Keratinocyte (primary cell): Measurements from ENCODE around the gene MRPL53. TPM values are rescaled to one million over a fixed set of nuclear protein-coding genes. Genes with fewer than 3 reads are reported as not detected.

ENCODE experiments used
- DNase-seq: peaks from one replicate; pipeline ENCODE4 v3.0.0-alpha.2; 2011; ENCODE audit warnings: low read depth, missing footprints, low spot score
- FAIRE-seq: peaks from 2 replicates; lab custom pipeline; 2011; peaks lifted over from hg19 to GRCh38; lab: Jason Lieb, UNC
- H2AFZ ChIP-seq: 2 replicates; pipeline ENCODE4 v1.6.0; 2012; ENCODE audit warnings: low read length, control low read depth, inconsistent platforms; ENCODE audit not compliant: control insufficient read depth
- H3K27ac ChIP-seq: 2 replicates; pipeline ENCODE4 v1.5.1; 2011; ENCODE audit warnings: low read length; ENCODE audit not compliant: control insufficient read depth, insufficient read depth
- H3K27me3 ChIP-seq: 3 replicates; pipeline ENCODE4 v1.6.0; 2011; ENCODE audit warnings: low read length; ENCODE audit not compliant: control insufficient read depth, insufficient read depth; ENCODE audit errors: extremely low read depth
- H3K36me3 ChIP-seq, 2 experiments: 2 replicates in 1 of 2; 3 replicates in 1 of 2; pipeline ENCODE4 v1.5.1; 2011; ENCODE audit warnings: low read length in 2 of 2, mild to moderate bottlenecking in 1 of 2; ENCODE audit not compliant: control insufficient read depth in 2 of 2, insufficient read depth in 2 of 2; ENCODE audit errors: extremely low read depth in 1 of 2
- H3K4me1 ChIP-seq: 3 replicates; pipeline ENCODE4 v1.5.1; 2011; ENCODE audit warnings: low read length; ENCODE audit not compliant: control insufficient read depth, insufficient read depth; ENCODE audit errors: extremely low read depth
- H3K4me2 ChIP-seq: 3 replicates; pipeline ENCODE4 v1.6.0; 2011; ENCODE audit warnings: low read depth, low read length; ENCODE audit not compliant: control insufficient read depth, insufficient read depth; ENCODE audit errors: extremely low read depth
- H3K4me3 ChIP-seq, 3 experiments: fragments of 200-600 bp in 1 of 3; sonication (generic) in 1 of 3; 2 replicates in 2 of 3; 3 replicates in 1 of 3; pipeline ENCODE4 v1.5.1; 2011 to 2016; ENCODE audit warnings: low read length in 3 of 3, mild to moderate bottlenecking in 3 of 3, control low read depth in 2 of 3, inconsistent platforms in 1 of 3, low read depth in 1 of 3, mixed read lengths in 1 of 3, mixed run types in 1 of 3, moderate library complexity in 1 of 3; ENCODE audit not compliant: control insufficient read depth in 2 of 3, insufficient read depth in 2 of 3; ENCODE audit errors: extremely low read depth in 1 of 3
- H3K79me2 ChIP-seq: 2 replicates; pipeline ENCODE4 v1.6.0; 2012; ENCODE audit warnings: low read length; ENCODE audit not compliant: control insufficient read depth, insufficient read depth
- H3K9ac ChIP-seq: 3 replicates; pipeline ENCODE4 v1.6.0; 2011; ENCODE audit warnings: low read length; ENCODE audit not compliant: control insufficient read depth, insufficient read depth; ENCODE audit errors: extremely low read depth
- H3K9me1 ChIP-seq: 3 replicates; pipeline ENCODE4 v1.6.0; 2011; ENCODE audit warnings: low read length; ENCODE audit not compliant: control insufficient read depth, insufficient read depth; ENCODE audit errors: extremely low read depth
- H3K9me3 ChIP-seq: 2 replicates; pipeline ENCODE4 v1.5.1; 2012; ENCODE audit warnings: low read depth, low read length; ENCODE audit not compliant: control insufficient read depth
- H4K20me1 ChIP-seq: 3 replicates; pipeline ENCODE4 v1.6.0; 2011; ENCODE audit warnings: low read length; ENCODE audit not compliant: control insufficient read depth, insufficient read depth; ENCODE audit errors: extremely low read depth
- CTCF ChIP-seq, 3 experiments: IDR thresholded peaks in 1 of 3; conservative IDR thresholded peaks in 1 of 3; optimal IDR thresholded peaks in 1 of 3; 2 replicates in 2 of 3; 3 replicates in 1 of 3; pipeline versions ENCODE3 to v1.5.1; 2011; ENCODE audit warnings: low read length in 3 of 3, mild to moderate bottlenecking in 3 of 3, moderate library complexity in 2 of 3, control low read depth in 1 of 3, inconsistent platforms in 1 of 3; ENCODE audit not compliant: insufficient read depth in 2 of 3; ENCODE audit errors: extremely low read depth in 1 of 3
- EZH2 ChIP-seq: IDR thresholded peaks from one replicate; pipeline ENCODE4 v1.6.1; 2012; ENCODE audit warnings: inconsistent platforms, mild to moderate bottlenecking, low read length, moderate library complexity
- dilution Hi-C: fragments of 300-500 bp; cut with MboI; formaldehyde crosslinking; loops from one replicate; pipeline ENCODE4 v1.7.0; 2020; ENCODE audit warnings: low sequenced_read_pairs; ENCODE audit not compliant: extremely low pct_ligation_motif_present
- polyA plus RNA-seq, 5 experiments: library from polyadenylated mRNA; depleted of rRNA in 3 of 5; stranded (reverse) in 3 of 5; stranded (forward) in 1 of 5; unstranded in 1 of 5; fragments of >200 nt; gene quantifications; 1 replicate in 1 of 5; 2 replicates in 3 of 5; 3 replicates in 1 of 5; pipeline versions ENCODE4 v1.2.1 to v1.2.3, GENCODE V29; 2011 to 2012; ENCODE audit warnings: missing spikeins in 2 of 5, low read depth in 1 of 5, low replicate concordance in 1 of 5

MRPL53 gene
- polyA plus RNA-seq, 1 donor (not counting 4 experiments of a cell fraction or from before 2014, with no cell fraction given), result 31.0 TPM

GRCh38 chr2:74499940-74500577 lies 27.6 kb upstream of the MRPL53 start:
- dilution Hi-C loops, result no loop called here
- H3K4me2 ChIP-seq, result no peak overlapping the region
- peaks cover 41% of the 10 kb centered on the region for H3K27me3 ChIP-seq
- H3K9ac ChIP-seq, result no peak overlapping the region
- TF ChIP-seq CTCF (optimal IDR thresholded peaks at IDR 0.05 in 1 of 3, IDR thresholded peaks at IDR 0.05 in 1 of 3, conservative IDR thresholded peaks at IDR 0.05 in 1 of 3; ENCODE audit: extremely low read depth in 1 of 3, insufficient read depth in 2 of 3, low read length in 3 of 3), result no peak
- no peak for TF ChIP-seq EZH2
- no peak for DNase-seq
- H3K79me2 ChIP-seq, result no peaks in the 10 kb centered on the region
- no peak overlapping the region for H2AFZ ChIP-seq
- H3K4me1 ChIP-seq, result peaks cover 33% of the 10 kb centered on the region
- H3K4me3 ChIP-seq, result no peak overlapping the region
- FAIRE-seq, result no peak
- H3K36me3 ChIP-seq, result peaks cover 3 to 5% of the 10 kb centered on the region in 2 experiments
- H3K9me1 ChIP-seq, result no peaks in the 10 kb centered on the region
- no peaks in the 10 kb centered on the region for H3K9me3 ChIP-seq
- no peak overlapping the region for H3K27ac ChIP-seq
- H4K20me1 ChIP-seq, result no peaks in the 10 kb centered on the region

- Histone ChIP-seq H3K9ac (peak within 1 kb of the TSS; percentile 33), H3K9me3 (no peaks in the 10 kb centered on the region)
- no peak for FAIRE-seq
These were observed 26.9 kb upstream of the MRPL53 start, which contains the start of gene LBX2 for GRCh38 chr2:74499267-74499939. TSS of gene LBX2 (minus strand) at chr2:74499603. CDS start at chr2:74499537, 66 bp downstream.

More at GRCh38 chr2:74499267-74499939, 26.9 kb upstream of the MRPL53 start, which contains the start of gene LBX2:
- Histone ChIP-seq H3K79me2 (no peaks in the 10 kb centered on the region), H2AFZ (peak within 1 kb of the TSS; percentile 41), H3K27me3 (peaks cover 41% of the 10 kb centered on the region), H3K4me3 (peak within 1 kb of the TSS; percentile 9 to 53 (median 26)), H4K20me1 (no peaks in the 10 kb centered on the region), H3K9me1 (no peaks in the 10 kb centered on the region), H3K36me3 (peaks cover 0 to 4% of the 10 kb centered on the region in 2 experiments), H3K27ac (no peak within 1 kb of the TSS), H3K4me1 (peaks cover 33% of the 10 kb centered on the region), H3K4me2 (peak within 1 kb of the TSS; percentile 69)
- dilution Hi-C loops, result no loop called here
- TF ChIP-seq EZH2 (peak; percentile 13), CTCF (optimal IDR thresholded peaks at IDR 0.05 in 1 of 3, IDR thresholded peaks at IDR 0.05 in 1 of 3, conservative IDR thresholded peaks at IDR 0.05 in 1 of 3; ENCODE audit: extremely low read depth in 1 of 3, insufficient read depth in 2 of 3, low read length in 3 of 3) (no peak)
- no peak for DNase-seq
